Lung (tissue), 13 donors: ENCODE results near the gene ZNF345. TPM values are rescaled to one million over a fixed set of nuclear protein-coding genes. Genes with fewer than 3 reads are reported as not detected.

Experiments
- ATAC-seq: fragments of 200-7000 bp; cut with Tn5 transposase; one replicate; pipeline ENCODE4 v1.9.1; 2020; ENCODE audit warnings: moderate number of reproducible peaks; ENCODE audit not compliant: insufficient read depth, low FRiP score
- DNase-seq, 3 donors: peaks; one replicate each; pipeline ENCODE4 v3.0.0-alpha.2; 2013 to 2017
- H3K27ac ChIP-seq, 2 donors: one replicate each; pipeline ENCODE4 v1.5.1; 2013; ENCODE audit warnings: mild to moderate bottlenecking in 2 of 2, moderate library complexity in 2 of 2, control low read depth in 1 of 2, inconsistent platforms in 1 of 2, low read depth in 1 of 2, low read length in 1 of 2
- H3K27me3 ChIP-seq, 3 donors: one replicate each; pipeline ENCODE4 v1.5.1; 2013; ENCODE audit warnings: low read length in 2 of 3; ENCODE audit not compliant: control insufficient read depth in 3 of 3, insufficient read depth in 3 of 3
- H3K36me3 ChIP-seq, 4 donors: one replicate each; pipeline ENCODE4 v1.5.1; 2013; ENCODE audit warnings: low read length in 4 of 4, mild to moderate bottlenecking in 1 of 4, moderate library complexity in 1 of 4; ENCODE audit not compliant: control insufficient read depth in 4 of 4, insufficient read depth in 4 of 4
- H3K4me1 ChIP-seq, 5 donors: one replicate each; pipeline ENCODE4 v1.5.1; 2013; ENCODE audit warnings: low read length in 5 of 5, mild to moderate bottlenecking in 2 of 5, moderate library complexity in 1 of 5; ENCODE audit not compliant: control insufficient read depth in 5 of 5, insufficient read depth in 5 of 5
- H3K4me3 ChIP-seq: one replicate; pipeline ENCODE4 v1.5.1; 2013; ENCODE audit warnings: mild to moderate bottlenecking, control low read depth, moderate library complexity
- H3K9ac ChIP-seq, 2 donors: one replicate each; pipeline ENCODE4 v1.5.1; 2013; ENCODE audit warnings: low read length in 2 of 2, control low read depth in 1 of 2; ENCODE audit not compliant: insufficient read depth in 1 of 2
- H3K9me3 ChIP-seq, 4 donors: one replicate each; pipeline ENCODE4 v1.5.1; 2013; ENCODE audit warnings: low read length in 3 of 4, mild to moderate bottlenecking in 1 of 4, moderate library complexity in 1 of 4; ENCODE audit not compliant: control insufficient read depth in 4 of 4, insufficient read depth in 3 of 4
- WGBS, 2 donors: extraction: QIAGEN DNeasy Blood & Tissue Kit; methylation state at CpG; one replicate each; pipeline ENCODE4 v1.1.7; 2013; 5-methylcytosine and 5-hydroxymethylcytosine counted together
- polyA plus RNA-seq, 2 donors: library from polyadenylated mRNA; stranded (reverse); fragments of 200-250 nt; gene quantifications; one replicate each; pipeline ENCODE4 v1.2.1, GENCODE V29; 2013
- small RNA-seq: library from RNA; depleted of rRNA; stranded (forward); fragments of <200 nt; gene quantifications from one replicate; pipeline ENCODE3, GENCODE V24; 2014; ENCODE audit warnings: low replicate concordance
- total RNA-seq, 2 donors: library from RNA; depleted of rRNA in 1 of 2; stranded (reverse); fragments of >200 nt in 1 of 2; gene quantifications; one replicate each; pipeline ENCODE4 v1.2.1, GENCODE V29; 2014 to 2021
- TF ChIP-seq, protein P1 (sequence below): IDR thresholded peaks from 2 replicates; pipeline ENCODE4 v1.5.1; 2012; ENCODE audit warnings: mild to moderate bottlenecking; ENCODE audit errors: control extremely low read depth, extremely low read depth
- donor health status: control.
- donor health status: control.
- donor health status: Bipolar disorder and iron deficiency.
- donor health status: healthy.
- donor health status: DM: yes; HTN: yes; CAD: no.

Gene ZNF345
- total and polyA plus RNA-seq, 4 donors = 1.8 to 22.5 (median 3.5) TPM

DNA sequence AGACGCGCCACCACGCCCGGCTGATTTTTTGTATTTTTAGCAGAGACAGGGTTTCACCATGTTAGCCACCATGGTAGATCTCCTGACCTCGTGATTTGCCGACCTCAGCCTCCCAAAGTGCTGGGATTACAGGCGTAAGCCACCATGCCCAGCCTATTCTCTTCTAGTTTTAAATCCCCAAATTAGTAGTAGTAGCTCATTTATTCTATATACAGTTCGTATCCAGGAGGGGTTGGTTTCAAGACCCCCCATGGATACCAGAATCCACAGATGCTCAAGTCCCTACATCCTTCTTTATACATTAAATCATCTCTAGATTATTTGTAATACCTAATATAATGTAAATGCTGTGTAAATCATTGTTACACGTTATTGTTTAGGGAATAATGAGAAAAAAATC lies 67.4 kb downstream of the ZNF345 start:
- Histone ChIP-seq H3K36me3 (peaks cover 9 to 34% (median 21%) of the 10 kb centered on the region in 4 donors), H3K4me1 (peaks cover 0 to 13% (median 5%) of the 10 kb centered on the region in 5 donors), H3K27ac (no peak overlapping the region), H3K9me3 (peaks cover 0 to 14% (median 5%) of the 10 kb centered on the region in 4 donors), H3K4me3 (no peak overlapping the region), H3K9ac (no peak overlapping the region), H3K27me3 (no peaks in the 10 kb centered on the region)
- DNase-seq (no peak), ATAC-seq (no peak)
- TF ChIP-seq, protein P1, sequence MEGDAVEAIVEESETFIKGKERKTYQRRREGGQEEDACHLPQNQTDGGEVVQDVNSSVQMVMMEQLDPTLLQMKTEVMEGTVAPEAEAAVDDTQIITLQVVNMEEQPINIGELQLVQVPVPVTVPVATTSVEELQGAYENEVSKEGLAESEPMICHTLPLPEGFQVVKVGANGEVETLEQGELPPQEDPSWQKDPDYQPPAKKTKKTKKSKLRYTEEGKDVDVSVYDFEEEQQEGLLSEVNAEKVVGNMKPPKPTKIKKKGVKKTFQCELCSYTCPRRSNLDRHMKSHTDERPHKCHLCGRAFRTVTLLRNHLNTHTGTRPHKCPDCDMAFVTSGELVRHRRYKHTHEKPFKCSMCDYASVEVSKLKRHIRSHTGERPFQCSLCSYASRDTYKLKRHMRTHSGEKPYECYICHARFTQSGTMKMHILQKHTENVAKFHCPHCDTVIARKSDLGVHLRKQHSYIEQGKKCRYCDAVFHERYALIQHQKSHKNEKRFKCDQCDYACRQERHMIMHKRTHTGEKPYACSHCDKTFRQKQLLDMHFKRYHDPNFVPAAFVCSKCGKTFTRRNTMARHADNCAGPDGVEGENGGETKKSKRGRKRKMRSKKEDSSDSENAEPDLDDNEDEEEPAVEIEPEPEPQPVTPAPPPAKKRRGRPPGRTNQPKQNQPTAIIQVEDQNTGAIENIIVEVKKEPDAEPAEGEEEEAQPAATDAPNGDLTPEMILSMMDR = no peak
- 97% methylated on average over 9 of the region's 9 CpGs for WGBS, 2 donors

Small RNAs within 50 kb of the gene (small RNA-seq; reads per million reads assigned to genes)
- not detected for gene RF00019

Other genes with a start within 250 kb of the ZNF345 start
- gene ZNF382, start 245.6 kb upstream of the ZNF345 start, total RNA-seq = 10 to 100 TPM in 1 of 2 donors, 1 to 10 TPM in 1; 6.7 to 16.9 TPM
- 1 to 10 TPM in 1 of 2 donors, under 1 TPM in 1; 0.93 to 1.2 TPM for gene ZNF382, start 245.6 kb upstream of the ZNF345 start, polyA plus RNA-seq
- 10 to 100 TPM in 1 of 2 donors, 1 to 10 TPM in 1; 8.7 to 15.3 TPM for gene ZNF461, start 184.0 kb upstream of the ZNF345 start, total RNA-seq
- gene ZNF461, start 184.0 kb upstream of the ZNF345 start, polyA plus RNA-seq = 1 to 10 TPM; 2.0 to 3.8 TPM
- gene ZNF567, start 163.3 kb upstream of the ZNF345 start, total RNA-seq = 10 to 100 TPM in 1 of 2 donors, 1 to 10 TPM in 1; 3.9 to 12.3 TPM
- gene ZNF567, start 163.3 kb upstream of the ZNF345 start, polyA plus RNA-seq = 1 to 10 TPM; 2.3 to 2.4 TPM
- 1 to 10 TPM; 3.1 to 4.9 TPM for gene ZNF850, start 78.1 kb upstream of the ZNF345 start, total RNA-seq
- gene ZNF850, start 78.1 kb upstream of the ZNF345 start, polyA plus RNA-seq = under 1 TPM; 0.31 to 0.38 TPM
- 10 to 100 TPM in 1 of 2 donors, 1 to 10 TPM in 1; 5.9 to 10.7 TPM for gene ZNF790, start 12.5 kb upstream of the ZNF345 start, total RNA-seq
- gene ZNF790, start 12.5 kb upstream of the ZNF345 start, polyA plus RNA-seq = 1 to 10 TPM; 2.0 to 2.5 TPM
- gene ZNF829, start 65.4 kb downstream of the ZNF345 start, total RNA-seq = 1 to 10 TPM; 2.3 to 4.2 TPM
- under 1 TPM; 0.65 to 0.81 TPM for gene ZNF829, start 65.4 kb downstream of the ZNF345 start, polyA plus RNA-seq
- 10 to 100 TPM in 1 of 2 donors, 1 to 10 TPM in 1; 9.0 to 25.3 TPM for gene ZNF568, start 65.5 kb downstream of the ZNF345 start, total RNA-seq
- gene ZNF568, start 65.5 kb downstream of the ZNF345 start, polyA plus RNA-seq = 1 to 10 TPM; 2.5 to 3.2 TPM
- 10 to 100 TPM in 1 of 2 donors, 1 to 10 TPM in 1; 8.0 to 11.2 TPM for gene ZNF420, start 227.6 kb downstream of the ZNF345 start, total RNA-seq
- 1 to 10 TPM; 2.4 to 3.2 TPM for gene ZNF420, start 227.6 kb downstream of the ZNF345 start, polyA plus RNA-seq